ENCODE measurements around the gene KRT13. TPM values are rescaled to one million over a fixed set of nuclear protein-coding genes. Genes with fewer than 3 reads are reported as not detected.

Gene KRT13
- polyA plus RNA-seq, 1 experiment: not detected

DNA sequence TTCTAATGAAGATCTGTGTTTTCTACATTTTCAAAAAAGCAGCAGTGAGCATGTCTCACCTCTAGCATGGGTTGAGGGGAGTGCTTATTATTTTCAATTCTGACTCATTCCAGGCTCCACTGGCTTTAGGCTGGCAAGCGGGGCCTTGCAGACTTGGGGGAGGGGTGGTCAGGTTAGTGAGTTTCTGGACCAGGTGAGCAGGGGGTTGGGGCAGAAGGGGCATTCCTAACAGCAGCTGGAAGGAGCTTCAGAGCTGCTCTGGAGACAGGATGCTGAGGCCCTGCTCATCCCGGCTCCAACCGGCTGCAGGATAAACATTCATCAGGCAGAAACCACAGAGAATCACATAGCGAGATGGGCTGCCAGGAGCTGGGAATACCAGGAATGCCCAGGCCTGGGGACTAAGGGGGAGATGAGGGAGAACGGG, 33.2 kb upstream of the KRT13 start:
- H3K4me3 ChIP-seq (ENCODE audit: low read depth, low read length): no peak overlapping the region
- H3K9me3 ChIP-seq (ENCODE audit: control insufficient read depth, insufficient read depth, low read length): no peaks in the 10 kb centered on the region; the same call in 1 of the 2 replicates
- DNase-seq (ENCODE audit: low read depth, low spot score): no peak
- ChIA-PET CTCF (interaction anchor here (0.7 to 6.6 kb wide), 6 partner anchors 11 to 682 kb away, joined by 3 to 60 read pairs (median 5); no protein-coding TSS in a partner anchor), POLR2A (interaction anchor here (0.6 kb wide), 1 partner anchor 1016 kb away, joined by 3 read pairs; no protein-coding TSS in a partner anchor)
- peak overlapping the region; percentile 61 for H3K27ac ChIP-seq (ENCODE audit: low read depth, low read length)
- TF ChIP-seq, protein P1, sequence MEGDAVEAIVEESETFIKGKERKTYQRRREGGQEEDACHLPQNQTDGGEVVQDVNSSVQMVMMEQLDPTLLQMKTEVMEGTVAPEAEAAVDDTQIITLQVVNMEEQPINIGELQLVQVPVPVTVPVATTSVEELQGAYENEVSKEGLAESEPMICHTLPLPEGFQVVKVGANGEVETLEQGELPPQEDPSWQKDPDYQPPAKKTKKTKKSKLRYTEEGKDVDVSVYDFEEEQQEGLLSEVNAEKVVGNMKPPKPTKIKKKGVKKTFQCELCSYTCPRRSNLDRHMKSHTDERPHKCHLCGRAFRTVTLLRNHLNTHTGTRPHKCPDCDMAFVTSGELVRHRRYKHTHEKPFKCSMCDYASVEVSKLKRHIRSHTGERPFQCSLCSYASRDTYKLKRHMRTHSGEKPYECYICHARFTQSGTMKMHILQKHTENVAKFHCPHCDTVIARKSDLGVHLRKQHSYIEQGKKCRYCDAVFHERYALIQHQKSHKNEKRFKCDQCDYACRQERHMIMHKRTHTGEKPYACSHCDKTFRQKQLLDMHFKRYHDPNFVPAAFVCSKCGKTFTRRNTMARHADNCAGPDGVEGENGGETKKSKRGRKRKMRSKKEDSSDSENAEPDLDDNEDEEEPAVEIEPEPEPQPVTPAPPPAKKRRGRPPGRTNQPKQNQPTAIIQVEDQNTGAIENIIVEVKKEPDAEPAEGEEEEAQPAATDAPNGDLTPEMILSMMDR (IDR thresholded peaks at IDR 0.05; ENCODE audit: low read depth, low read length): no peak
- no peaks in the 10 kb centered on the region for H3K27me3 ChIP-seq (ENCODE audit: control insufficient read depth, insufficient read depth, low read length)

DNA sequence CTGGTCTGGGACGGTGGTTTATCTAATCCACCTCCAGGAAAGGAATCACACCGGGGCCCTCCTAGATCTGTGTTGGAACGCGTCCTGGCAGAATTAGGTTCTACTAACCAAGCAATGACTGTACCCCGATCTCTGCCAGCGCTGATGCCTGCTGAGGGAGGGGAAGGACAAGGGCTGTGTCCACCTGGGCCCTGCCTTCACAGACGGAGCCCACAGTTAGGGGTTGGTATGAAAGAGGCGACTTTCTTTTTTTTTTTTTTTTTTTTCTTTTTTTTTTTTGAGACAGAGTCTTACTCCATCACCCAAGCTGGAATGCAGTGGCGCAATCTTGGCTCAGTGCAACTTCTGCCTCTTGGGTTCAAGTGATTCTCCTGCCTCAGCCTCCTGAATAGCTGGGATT, 32.6 kb upstream of the KRT13 start:
- Histone ChIP-seq H3K4me3 (ENCODE audit: low read depth, low read length) (no peak overlapping the region), H3K9me3 (ENCODE audit: control insufficient read depth, insufficient read depth, low read length) (no peaks in the 10 kb centered on the region; the same call in 1 of the 2 replicates), H3K27ac (ENCODE audit: low read depth, low read length) (no peak overlapping the region), H3K27me3 (ENCODE audit: control insufficient read depth, insufficient read depth, low read length) (no peaks in the 10 kb centered on the region)
- DNase-seq (ENCODE audit: low read depth, low spot score): no peak
- CTCF ChIA-PET: interaction anchor here (0.7 to 6.6 kb wide), 6 partner anchors 11 to 681 kb away, joined by 3 to 60 read pairs (median 4); no protein-coding TSS in a partner anchor
- TF ChIP-seq, protein P1 (IDR thresholded peaks at IDR 0.05; ENCODE audit: low read depth, low read length): no peak
- POLR2A ChIA-PET: no interaction called here

DNA sequence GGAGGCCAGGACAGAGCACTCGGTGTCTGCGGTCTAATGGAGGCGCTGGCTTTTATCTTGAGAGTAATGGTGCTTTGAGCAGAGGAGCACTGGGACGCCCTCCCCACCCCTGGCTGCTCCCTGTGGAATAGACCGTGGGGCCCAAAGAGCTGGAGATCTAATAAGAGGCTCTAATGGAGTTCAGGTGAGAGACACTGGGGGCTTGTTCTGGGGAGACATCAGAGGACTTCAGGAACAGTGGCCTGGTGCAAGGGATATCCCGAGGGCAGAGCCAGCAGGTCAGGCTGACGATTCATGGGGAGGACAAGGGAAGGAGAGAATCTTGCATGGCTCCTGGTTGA, 32.2 kb upstream of the KRT13 start:
- TF ChIP-seq, protein P1 (IDR thresholded peaks at IDR 0.05; ENCODE audit: low read depth, low read length): no peak
- POLR2A ChIA-PET: no interaction called here
- CTCF ChIA-PET: interaction anchor here (1.2 to 6.6 kb wide), 4 partner anchors 12 to 681 kb away, joined by 3 to 60 read pairs (median 4); no protein-coding TSS in a partner anchor
- H3K4me3 ChIP-seq (ENCODE audit: low read depth, low read length): no peak overlapping the region
- no peak for DNase-seq (ENCODE audit: low read depth, low spot score)
- no peaks in the 10 kb centered on the region for H3K27me3 ChIP-seq (ENCODE audit: control insufficient read depth, insufficient read depth, low read length)
- H3K9me3 ChIP-seq (ENCODE audit: control insufficient read depth, insufficient read depth, low read length): no peaks in the 10 kb centered on the region; the same call in 1 of the 2 replicates
- no peak overlapping the region for H3K27ac ChIP-seq (ENCODE audit: low read depth, low read length)

DNA sequence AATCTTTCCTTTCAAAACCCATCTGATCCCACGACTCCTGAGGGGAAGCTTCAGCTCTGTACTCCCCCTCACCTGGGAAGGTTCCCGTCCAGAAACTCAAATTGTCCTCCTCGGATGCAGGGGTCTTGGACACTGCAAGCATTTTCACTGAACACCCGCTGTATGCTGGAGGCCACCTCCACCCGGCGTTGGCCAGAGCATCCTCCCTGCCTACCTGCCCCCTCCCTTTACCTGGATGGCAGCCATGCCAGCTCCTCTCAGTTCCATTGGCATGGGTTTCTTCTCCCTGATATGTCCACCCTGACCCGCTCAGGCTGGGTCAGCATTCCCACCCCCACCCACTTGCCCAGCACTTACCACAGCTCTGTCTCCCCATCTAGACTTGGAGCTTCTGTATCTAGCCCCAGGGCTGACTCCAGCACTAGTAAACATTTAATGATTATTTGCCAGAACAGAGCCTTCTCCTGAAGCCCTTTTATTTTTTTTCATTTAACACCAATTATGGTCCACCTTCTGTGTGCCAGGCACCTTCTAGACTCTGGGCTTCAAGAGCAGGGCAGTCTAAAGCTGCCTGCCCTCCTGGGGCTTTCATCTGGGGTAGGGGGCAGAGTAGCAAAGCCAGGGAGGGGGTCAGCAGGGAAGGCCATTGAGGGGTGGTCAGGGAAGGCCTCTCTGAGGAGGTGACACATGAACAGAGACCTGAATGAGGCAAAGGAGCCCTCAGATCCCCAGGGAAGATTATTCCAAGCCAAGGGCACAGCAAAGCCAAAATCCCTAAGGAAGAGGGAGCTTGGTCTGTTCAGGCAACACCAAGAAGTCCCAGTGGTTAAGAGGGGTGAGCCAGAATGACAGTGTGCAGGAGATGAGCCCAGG, 31.6 kb upstream of the KRT13 start:
- no peak for DNase-seq (ENCODE audit: low read depth, low spot score)
- no peak overlapping the region for H3K27ac ChIP-seq (ENCODE audit: low read depth, low read length)
- ChIA-PET POLR2A (no interaction called here), CTCF (interaction anchor here (1.2 to 6.6 kb wide), 2 partner anchors 12 to 112 kb away, joined by 4 to 60 read pairs; no protein-coding TSS in a partner anchor)
- H3K27me3 ChIP-seq (ENCODE audit: control insufficient read depth, insufficient read depth, low read length): no peaks in the 10 kb centered on the region
- TF ChIP-seq, protein P1 (IDR thresholded peaks at IDR 0.05; ENCODE audit: low read depth, low read length): no peak
- no peak overlapping the region for H3K4me3 ChIP-seq (ENCODE audit: low read depth, low read length)
- H3K9me3 ChIP-seq (ENCODE audit: control insufficient read depth, insufficient read depth, low read length): no peaks in the 10 kb centered on the region; the same call in 1 of the 2 replicates
